ENCODE results near the gene MAML2.

DNA sequence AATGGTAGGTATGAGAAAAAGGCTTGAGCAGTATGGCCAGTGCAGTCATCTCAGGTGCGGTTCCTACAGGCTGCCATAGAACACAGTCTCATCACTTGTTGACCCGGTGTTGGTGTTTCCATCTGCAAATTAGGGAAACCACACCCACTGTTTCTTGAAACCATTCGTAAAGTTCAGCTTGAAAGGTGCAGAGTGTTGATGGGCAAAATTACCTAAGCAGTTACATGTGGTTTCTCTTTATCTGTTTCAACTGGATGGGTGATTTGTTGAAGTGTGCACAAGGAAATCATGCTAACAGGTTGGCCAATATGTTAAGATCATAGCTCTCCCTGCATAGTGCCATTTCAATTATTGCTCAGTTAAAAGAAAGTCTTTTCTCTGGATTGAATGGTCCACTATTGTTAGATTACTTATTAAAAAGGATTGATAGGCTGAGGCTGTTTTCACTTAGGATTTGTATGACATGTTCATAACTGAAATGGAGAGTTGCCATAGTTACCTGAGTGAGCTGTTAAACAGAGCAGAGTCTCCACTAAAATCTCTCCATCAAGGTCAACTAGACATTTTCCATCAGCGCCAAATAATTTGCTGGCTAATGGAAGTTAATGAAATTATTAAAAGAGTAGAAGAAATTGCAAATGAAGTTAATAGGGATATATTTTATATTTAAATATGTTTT, 215.9 kb downstream of the MAML2 start:
- TF ChIP-seq, protein P1, sequence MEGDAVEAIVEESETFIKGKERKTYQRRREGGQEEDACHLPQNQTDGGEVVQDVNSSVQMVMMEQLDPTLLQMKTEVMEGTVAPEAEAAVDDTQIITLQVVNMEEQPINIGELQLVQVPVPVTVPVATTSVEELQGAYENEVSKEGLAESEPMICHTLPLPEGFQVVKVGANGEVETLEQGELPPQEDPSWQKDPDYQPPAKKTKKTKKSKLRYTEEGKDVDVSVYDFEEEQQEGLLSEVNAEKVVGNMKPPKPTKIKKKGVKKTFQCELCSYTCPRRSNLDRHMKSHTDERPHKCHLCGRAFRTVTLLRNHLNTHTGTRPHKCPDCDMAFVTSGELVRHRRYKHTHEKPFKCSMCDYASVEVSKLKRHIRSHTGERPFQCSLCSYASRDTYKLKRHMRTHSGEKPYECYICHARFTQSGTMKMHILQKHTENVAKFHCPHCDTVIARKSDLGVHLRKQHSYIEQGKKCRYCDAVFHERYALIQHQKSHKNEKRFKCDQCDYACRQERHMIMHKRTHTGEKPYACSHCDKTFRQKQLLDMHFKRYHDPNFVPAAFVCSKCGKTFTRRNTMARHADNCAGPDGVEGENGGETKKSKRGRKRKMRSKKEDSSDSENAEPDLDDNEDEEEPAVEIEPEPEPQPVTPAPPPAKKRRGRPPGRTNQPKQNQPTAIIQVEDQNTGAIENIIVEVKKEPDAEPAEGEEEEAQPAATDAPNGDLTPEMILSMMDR (IDR thresholded peaks at IDR 0.05), result no peak
- TF ChIP-seq POLR2A (IDR thresholded peaks at IDR 0.05) (no peak), POLR2AphosphoS5 (IDR thresholded peaks at IDR 0.05) (no peak), EP300 (IDR thresholded peaks at IDR 0.05; ENCODE audit: low read depth) (no peak)
